Prostate gland (tissue), 2 donors: Measurements from ENCODE around the gene PRKX. TPM values are rescaled to one million over a fixed set of nuclear protein-coding genes. Genes with fewer than 3 reads are reported as not detected.
A peak's percentile ranks its signal among the peaks of the same experiment; 100 is the strongest.
"Not testable (repeated sequence)": the region's sequence is repeated elsewhere in the genome, so short reads cannot be mapped to it uniquely, and the experiment has no call there.

Source experiments
- DNase-seq: peaks from one replicate; pipeline ENCODE4 v3.0.0-alpha.2; 2019; ENCODE audit warnings: low spot score
- H3K27ac ChIP-seq, 2 donors: fragments of 200-600 bp; sonication (generic); 2 replicates each; pipeline ENCODE4 v1.5.1; 2017 to 2019
- H3K27me3 ChIP-seq: fragments of 200-600 bp; sonication (generic); replicated peaks from 2 replicates; pipeline ENCODE4 v1.5.1; 2019; ENCODE audit not compliant: insufficient read depth
- H3K36me3 ChIP-seq, 2 donors: fragments of 200-600 bp; sonication (generic); 1 replicate in 1 of 2; 2 replicates in 1 of 2; pipeline versions ENCODE4 v1.5.1 to v1.8.1; 2017 to 2019
- H3K4me1 ChIP-seq: fragments of 200-600 bp; sonication (generic); replicated peaks from 2 replicates; pipeline ENCODE4 v1.5.1; 2019
- H3K4me3 ChIP-seq, 2 donors: fragments of 200-600 bp; sonication (generic); 2 replicates each; pipeline ENCODE4 v1.5.1; 2017 to 2019
- H3K9me3 ChIP-seq: fragments of 200-600 bp; sonication (generic); 2 replicates; pipeline ENCODE4 v1.5.1; 2017
- POLR2A ChIP-seq: fragments of 450-650 bp; IDR thresholded peaks from one replicate; pipeline ENCODE4 v1.6.1; 2016; ENCODE audit warnings: antibody characterized with exemption, mild to moderate bottlenecking
- POLR2AphosphoS5 ChIP-seq: sonication (generic); formaldehyde crosslinking; IDR thresholded peaks from one replicate; pipeline ENCODE4 v1.6.1; 2017; ENCODE audit warnings: antibody characterized with exemption
- WGBS: methylation state at CpG from one replicate; pipeline ENCODE4 v1.1.5; 2018; 5-methylcytosine and 5-hydroxymethylcytosine counted together
- intact Hi-C: fragments of 100-400 bp; cut with DNase I; formaldehyde crosslinking; loops from one replicate; pipeline ENCODE4 v1.14.2; 2022
- total RNA-seq, 2 donors: library from RNA; depleted of rRNA; stranded (reverse); fragments of >200 nt; gene quantifications; one replicate each; pipeline ENCODE4 v1.1.0, GENCODE V29; 2016
- TF ChIP-seq, protein P1 (sequence below), 4 experiments: fragments of 200-600 bp in 2 of 4; fragments of 450-650 bp in 2 of 4; sonication (generic) in 2 of 4; IDR thresholded peaks; 1 replicate in 3 of 4; 2 replicates in 1 of 4; pipeline ENCODE4 v1.5.1; 2016 to 2019; ENCODE audit warnings: antibody characterized with exemption in 4 of 4, mild to moderate bottlenecking in 2 of 4, moderate library complexity in 2 of 4

PRKX gene
- total RNA-seq, 2 donors from 2014 or later: 17.7 to 30.5 TPM

GRCh38 chrX:3712870-3713224 is 602 bp downstream of the PRKX start:
- Histone ChIP-seq H3K27ac (peak overlapping the region; percentile 43 to 60), H3K4me3 (peak overlapping the region; percentile 50 to 53), H3K36me3 (no peaks in the 10 kb centered on the region), H3K9me3 (no peaks in the 10 kb centered on the region), H3K27me3 (no peaks in the 10 kb centered on the region), H3K4me1 (no peaks in the 10 kb centered on the region)
- intact Hi-C loops: no loop called here
- no peak for DNase-seq
- 8% methylated on average over 2 of the region's 38 CpGs for WGBS
- TF ChIP-seq, protein P1, sequence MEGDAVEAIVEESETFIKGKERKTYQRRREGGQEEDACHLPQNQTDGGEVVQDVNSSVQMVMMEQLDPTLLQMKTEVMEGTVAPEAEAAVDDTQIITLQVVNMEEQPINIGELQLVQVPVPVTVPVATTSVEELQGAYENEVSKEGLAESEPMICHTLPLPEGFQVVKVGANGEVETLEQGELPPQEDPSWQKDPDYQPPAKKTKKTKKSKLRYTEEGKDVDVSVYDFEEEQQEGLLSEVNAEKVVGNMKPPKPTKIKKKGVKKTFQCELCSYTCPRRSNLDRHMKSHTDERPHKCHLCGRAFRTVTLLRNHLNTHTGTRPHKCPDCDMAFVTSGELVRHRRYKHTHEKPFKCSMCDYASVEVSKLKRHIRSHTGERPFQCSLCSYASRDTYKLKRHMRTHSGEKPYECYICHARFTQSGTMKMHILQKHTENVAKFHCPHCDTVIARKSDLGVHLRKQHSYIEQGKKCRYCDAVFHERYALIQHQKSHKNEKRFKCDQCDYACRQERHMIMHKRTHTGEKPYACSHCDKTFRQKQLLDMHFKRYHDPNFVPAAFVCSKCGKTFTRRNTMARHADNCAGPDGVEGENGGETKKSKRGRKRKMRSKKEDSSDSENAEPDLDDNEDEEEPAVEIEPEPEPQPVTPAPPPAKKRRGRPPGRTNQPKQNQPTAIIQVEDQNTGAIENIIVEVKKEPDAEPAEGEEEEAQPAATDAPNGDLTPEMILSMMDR (IDR thresholded peaks at IDR 0.05): no peak
- no peak for TF ChIP-seq POLR2A
- TF ChIP-seq POLR2AphosphoS5: no peak

- no peaks in the 10 kb centered on the region for H3K36me3 ChIP-seq
- peak overlapping the region; percentile 43 to 60 for H3K27ac ChIP-seq
- no peak for DNase-seq
- peak overlapping the region; percentile 50 to 53 for H3K4me3 ChIP-seq
- 2% methylated on average over 29 of the region's 39 CpGs for WGBS
- intact Hi-C loops: no loop called here
- no peaks in the 10 kb centered on the region for H3K4me1 ChIP-seq
- no peak for TF ChIP-seq POLR2A
- H3K27me3 ChIP-seq: no peaks in the 10 kb centered on the region
- H3K9me3 ChIP-seq: no peaks in the 10 kb centered on the region
These were observed 1.2 kb downstream of the PRKX start for GRCh38 chrX:3712051-3712869.

- Histone ChIP-seq H3K27me3 (no peaks in the 10 kb centered on the region), H3K4me3 (peak overlapping the region in 1 of 2 donors; percentile 50), H3K27ac (peak overlapping the region in 1 of 2 donors; percentile 60), H3K9me3 (no peaks in the 10 kb centered on the region), H3K4me1 (no peaks in the 10 kb centered on the region), H3K36me3 (no peaks in the 10 kb centered on the region)
- TF ChIP-seq POLR2AphosphoS5 (no peak), POLR2A (no peak)
- TF ChIP-seq, protein P1 (IDR thresholded peaks at IDR 0.05): no peak
- intact Hi-C loops: no loop called here
- WGBS: 48% methylated on average over 16 of the region's 16 CpGs
- DNase-seq: no peak
These were observed 2.0 kb downstream of the PRKX start for GRCh38 chrX:3711331-3711917.

GRCh38 chrX:3707673-3708274 is 5.7 kb downstream of the PRKX start:
- intact Hi-C loops, H3K27me3 ChIP-seq, H3K9me3 ChIP-seq, DNase-seq, H3K4me3 ChIP-seq, H3K36me3 ChIP-seq, H3K4me1 ChIP-seq, H3K27ac ChIP-seq: not testable (repeated sequence)
- WGBS: 32% methylated on average over 5 of the region's 8 CpGs

DNA sequence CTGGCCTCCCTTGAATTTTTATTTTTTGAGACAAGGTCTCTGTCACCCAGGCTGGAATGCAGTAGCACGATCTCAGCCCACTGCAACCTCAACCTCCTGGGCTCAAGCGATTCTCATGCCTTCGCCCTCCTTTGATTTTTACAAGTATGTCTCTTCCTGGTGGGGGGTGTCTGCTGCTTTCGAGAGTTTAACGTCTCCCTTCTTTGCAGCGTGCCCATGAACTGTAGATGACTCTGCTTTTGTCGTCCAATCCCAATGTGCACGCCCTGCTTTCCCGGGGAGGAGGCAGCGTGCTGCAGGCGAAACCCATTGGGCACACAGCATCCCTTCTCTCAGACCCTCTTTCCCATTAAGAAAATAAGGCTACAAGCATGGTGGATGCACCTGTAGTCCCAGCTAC is 7.0 kb downstream of the PRKX start:
- H3K27ac ChIP-seq: no peak overlapping the region
- no peak for DNase-seq
- no peaks in the 10 kb centered on the region for H3K27me3 ChIP-seq
- no peaks in the 10 kb centered on the region for H3K36me3 ChIP-seq
- H3K4me1 ChIP-seq: no peaks in the 10 kb centered on the region
- no peak for TF ChIP-seq POLR2AphosphoS5
- TF ChIP-seq, protein P1 (IDR thresholded peaks at IDR 0.05): no peak
- TF ChIP-seq POLR2A: no peak
- intact Hi-C loops: no loop called here
- H3K4me3 ChIP-seq: no peak overlapping the region
- no peaks in the 10 kb centered on the region for H3K9me3 ChIP-seq
- WGBS: 87% methylated on average over 11 of the region's 11 CpGs

GRCh38 chrX:3703251-3703650 is 10.2 kb downstream of the PRKX start:
- H3K9me3 ChIP-seq, DNase-seq, H3K27ac ChIP-seq, intact Hi-C loops, H3K27me3 ChIP-seq, H3K4me1 ChIP-seq, H3K36me3 ChIP-seq, H3K4me3 ChIP-seq: not testable (repeated sequence)
- 82% methylated on average over 3 of the region's 3 CpGs for WGBS

- H3K9me3 ChIP-seq, DNase-seq, H3K36me3 ChIP-seq, H3K4me3 ChIP-seq, H3K27me3 ChIP-seq, H3K27ac ChIP-seq, intact Hi-C loops, H3K4me1 ChIP-seq: not testable (repeated sequence)
- WGBS: 35% methylated on average over 2 of the region's 3 CpGs
These were observed 11.4 kb downstream of the PRKX start for GRCh38 chrX:3702095-3702494.

GRCh38 chrX:3701445-3701928 is 12.0 kb downstream of the PRKX start:
- H3K9me3 ChIP-seq, H3K27ac ChIP-seq, H3K36me3 ChIP-seq, H3K4me1 ChIP-seq, H3K4me3 ChIP-seq, H3K27me3 ChIP-seq, DNase-seq, intact Hi-C loops: not testable (repeated sequence)
- 97% methylated on average over 10 of the region's 10 CpGs for WGBS
